Measurements from ENCODE around the gene LARGE2.

The LARGE2 gene

DNA sequence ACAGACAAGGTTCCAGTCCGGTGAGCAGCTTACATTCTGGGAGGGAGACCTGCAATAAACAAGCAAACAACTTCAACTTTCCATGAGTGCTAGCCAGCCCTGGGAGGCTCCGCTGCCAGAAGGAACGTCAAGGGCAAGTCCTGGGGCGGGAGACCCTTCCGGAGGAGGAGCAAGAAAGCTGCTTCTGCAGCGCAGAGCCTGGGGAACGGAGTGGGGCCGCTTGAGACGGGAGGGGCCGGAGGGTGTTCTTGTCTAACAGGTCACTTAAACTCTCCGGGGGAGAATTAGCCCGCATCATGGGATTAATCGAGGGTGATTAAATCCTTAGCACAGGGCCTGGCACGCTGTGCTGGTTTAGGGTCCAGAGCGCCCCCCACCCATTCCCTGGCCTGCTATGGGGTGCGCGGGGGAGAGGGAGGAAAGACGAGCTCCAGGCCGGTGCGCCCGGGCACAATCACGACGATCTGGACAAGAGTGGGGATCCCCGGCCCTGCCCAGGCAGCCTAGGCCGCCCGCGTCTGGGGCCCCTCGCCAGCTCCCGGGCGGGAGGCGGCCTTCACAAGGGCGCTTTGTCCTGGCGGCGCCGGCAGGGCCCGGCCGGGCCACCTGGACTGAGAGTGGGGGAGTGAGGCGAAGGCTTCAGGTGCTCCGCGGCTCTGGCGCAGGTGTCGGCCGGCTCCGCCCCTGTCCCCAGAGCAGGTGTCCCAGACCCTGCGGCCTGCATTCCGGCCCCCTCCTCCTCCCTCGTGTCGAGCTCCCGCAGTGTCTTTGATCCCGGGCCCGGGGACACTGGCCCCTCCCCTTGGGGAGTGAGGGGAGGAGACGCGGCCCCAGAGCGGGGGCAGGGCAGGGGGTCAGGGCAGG, 663 bp upstream of the LARGE2 start:
- Mint-ChIP-seq H3K9me3 (no peaks in the 10 kb centered on the region), H3K27ac (ENCODE audit: low read depth) (no peak overlapping the region), H3K36me3 (ENCODE audit: insufficient read depth) (peaks cover 10% of the 10 kb centered on the region), H3K4me1 (peaks cover 30% of the 10 kb centered on the region), H3K4me3 (peak overlapping the region; percentile 76), H3K27me3 (no peaks in the 10 kb centered on the region)
- DNase-seq (ENCODE audit: low spot score in 2 of 2): no peak
- no peak for ATAC-seq (replicated peaks; ENCODE audit: extremely low read depth, poor library complexity, severe bottlenecking)

DNA sequence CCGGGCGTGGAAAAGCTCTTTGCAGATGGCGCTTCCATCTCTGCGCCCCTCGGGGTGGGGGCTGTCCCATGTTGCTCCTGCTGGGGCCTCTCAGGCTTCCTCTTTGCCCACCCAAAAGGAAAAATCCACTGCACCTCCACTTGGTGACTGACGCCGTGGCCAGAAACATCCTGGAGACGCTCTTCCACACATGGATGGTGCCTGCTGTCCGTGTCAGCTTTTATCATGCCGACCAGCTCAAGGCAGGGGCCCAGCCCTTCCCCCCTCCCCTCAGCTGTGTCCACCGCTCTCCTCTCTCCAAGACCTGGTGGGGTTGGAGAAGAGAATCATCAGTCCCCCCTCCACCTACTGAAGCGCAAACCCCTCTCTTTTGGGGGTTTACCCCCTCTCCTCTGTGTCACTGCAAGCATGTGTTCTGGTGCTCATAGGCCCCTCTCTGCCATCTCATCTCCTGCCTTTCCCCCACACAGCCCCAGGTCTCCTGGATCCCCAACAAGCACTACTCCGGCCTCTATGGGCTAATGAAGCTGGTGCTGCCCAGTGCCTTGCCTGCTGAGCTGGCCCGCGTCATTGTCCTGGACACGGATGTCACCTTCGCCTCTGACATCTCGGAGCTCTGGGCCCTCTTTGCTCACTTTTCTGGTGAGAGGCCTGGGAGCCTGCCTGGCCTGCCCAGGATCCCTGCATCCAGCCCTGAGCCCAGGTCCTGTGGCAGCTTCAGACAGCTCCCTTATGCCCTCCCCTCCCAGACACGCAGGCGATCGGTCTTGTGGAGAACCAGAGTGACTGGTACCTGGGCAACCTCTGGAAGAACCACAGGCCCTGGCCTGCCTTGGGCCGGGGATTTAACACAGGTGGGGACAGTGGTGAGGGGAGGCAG, 1.8 kb downstream of the LARGE2 start:
- Mint-ChIP-seq H3K27ac (ENCODE audit: low read depth) (peak overlapping the region; percentile 26), H3K36me3 (ENCODE audit: insufficient read depth) (peaks cover 4% of the 10 kb centered on the region), H3K27me3 (no peaks in the 10 kb centered on the region), H3K9me3 (no peaks in the 10 kb centered on the region), H3K4me3 (peak overlapping the region; percentile 64), H3K4me1 (peaks cover 27% of the 10 kb centered on the region)
- ATAC-seq (replicated peaks; ENCODE audit: extremely low read depth, poor library complexity, severe bottlenecking): no peak
- no peak for DNase-seq (ENCODE audit: low spot score in 2 of 2)

DNA sequence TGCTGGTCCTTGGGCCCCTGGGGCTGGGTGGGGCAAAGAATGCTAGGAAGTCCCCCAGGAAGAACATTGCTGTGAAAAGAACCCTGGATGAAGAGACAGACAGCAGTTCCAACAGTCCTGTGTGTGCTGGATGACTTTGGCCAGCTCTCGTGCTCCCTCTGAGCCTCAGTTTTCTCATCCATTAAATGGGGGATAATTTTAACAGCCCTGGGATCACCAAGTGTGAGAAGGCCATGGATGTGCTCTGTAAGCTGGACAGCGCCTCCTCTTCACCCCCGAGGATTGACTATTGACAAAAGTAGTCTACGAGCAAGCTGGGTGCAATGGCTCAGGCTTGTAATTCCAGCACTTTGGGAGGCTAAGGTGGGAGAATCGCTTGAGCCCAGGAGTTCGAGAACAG, 2.5 kb downstream of the LARGE2 start:
- no peak for DNase-seq (ENCODE audit: low spot score in 2 of 2)
- Mint-ChIP-seq H3K27me3 (no peaks in the 10 kb centered on the region), H3K36me3 (ENCODE audit: insufficient read depth) (peaks cover 2% of the 10 kb centered on the region), H3K4me3 (no peak overlapping the region), H3K27ac (ENCODE audit: low read depth) (no peak overlapping the region), H3K9me3 (no peaks in the 10 kb centered on the region), H3K4me1 (peaks cover 27% of the 10 kb centered on the region)
- no peak for ATAC-seq (replicated peaks; ENCODE audit: extremely low read depth, poor library complexity, severe bottlenecking)

DNA sequence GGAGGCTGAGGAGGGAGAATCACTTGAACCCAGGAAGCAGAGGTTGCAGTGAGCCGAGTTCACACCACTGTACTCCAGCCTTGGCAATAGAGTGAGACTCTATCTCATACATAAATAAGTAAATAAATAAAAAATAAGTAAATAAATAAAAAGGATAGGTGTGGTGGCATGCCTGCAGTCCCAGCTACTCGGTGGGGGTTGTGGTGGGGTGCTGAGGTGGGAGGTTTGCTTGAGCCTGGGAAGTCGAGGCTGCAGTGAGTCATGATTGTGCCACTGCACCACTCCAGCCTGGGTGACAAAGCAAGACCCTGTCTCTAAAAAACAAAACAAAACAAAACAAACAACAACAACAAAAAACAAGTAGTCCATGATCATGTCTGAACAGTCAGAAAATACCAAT, 3.1 kb downstream of the LARGE2 start:
- Mint-ChIP-seq H3K9me3 (no peaks in the 10 kb centered on the region), H3K36me3 (ENCODE audit: insufficient read depth) (peaks cover 7% of the 10 kb centered on the region), H3K4me3 (no peak overlapping the region), H3K27ac (ENCODE audit: low read depth) (no peak overlapping the region), H3K27me3 (no peaks in the 10 kb centered on the region), H3K4me1 (peaks cover 28% of the 10 kb centered on the region)
- DNase-seq (ENCODE audit: low spot score in 2 of 2) (no peak), ATAC-seq (replicated peaks; ENCODE audit: extremely low read depth, poor library complexity, severe bottlenecking) (no peak)

DNA sequence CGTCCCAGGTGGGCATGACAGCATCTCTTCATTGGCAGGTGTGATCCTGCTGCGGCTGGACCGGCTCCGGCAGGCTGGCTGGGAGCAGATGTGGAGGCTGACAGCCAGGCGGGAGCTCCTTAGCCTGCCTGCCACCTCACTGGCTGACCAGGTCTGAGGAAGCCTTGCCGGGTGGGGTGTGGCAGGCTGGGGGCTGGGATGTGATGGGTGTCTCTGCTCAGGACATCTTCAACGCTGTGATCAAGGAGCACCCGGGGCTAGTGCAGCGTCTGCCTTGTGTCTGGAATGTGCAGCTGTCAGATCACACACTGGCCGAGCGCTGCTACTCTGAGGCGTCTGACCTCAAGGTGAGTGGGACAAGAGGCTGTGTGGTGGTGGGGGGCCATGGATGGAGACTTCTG, 3.5 kb downstream of the LARGE2 start:
- no peaks in the 10 kb centered on the region for H3K27me3 Mint-ChIP-seq
- DNase-seq (ENCODE audit: low spot score in 2 of 2) (no peak), ATAC-seq (replicated peaks; ENCODE audit: extremely low read depth, poor library complexity, severe bottlenecking) (no peak)
- H3K9me3 Mint-ChIP-seq: no peaks in the 10 kb centered on the region
- no peak overlapping the region for H3K4me3 Mint-ChIP-seq
- H3K27ac Mint-ChIP-seq (ENCODE audit: low read depth): no peak overlapping the region
- peaks cover 32% of the 10 kb centered on the region for H3K4me1 Mint-ChIP-seq
- peaks cover 10% of the 10 kb centered on the region for H3K36me3 Mint-ChIP-seq (ENCODE audit: insufficient read depth)

DNA sequence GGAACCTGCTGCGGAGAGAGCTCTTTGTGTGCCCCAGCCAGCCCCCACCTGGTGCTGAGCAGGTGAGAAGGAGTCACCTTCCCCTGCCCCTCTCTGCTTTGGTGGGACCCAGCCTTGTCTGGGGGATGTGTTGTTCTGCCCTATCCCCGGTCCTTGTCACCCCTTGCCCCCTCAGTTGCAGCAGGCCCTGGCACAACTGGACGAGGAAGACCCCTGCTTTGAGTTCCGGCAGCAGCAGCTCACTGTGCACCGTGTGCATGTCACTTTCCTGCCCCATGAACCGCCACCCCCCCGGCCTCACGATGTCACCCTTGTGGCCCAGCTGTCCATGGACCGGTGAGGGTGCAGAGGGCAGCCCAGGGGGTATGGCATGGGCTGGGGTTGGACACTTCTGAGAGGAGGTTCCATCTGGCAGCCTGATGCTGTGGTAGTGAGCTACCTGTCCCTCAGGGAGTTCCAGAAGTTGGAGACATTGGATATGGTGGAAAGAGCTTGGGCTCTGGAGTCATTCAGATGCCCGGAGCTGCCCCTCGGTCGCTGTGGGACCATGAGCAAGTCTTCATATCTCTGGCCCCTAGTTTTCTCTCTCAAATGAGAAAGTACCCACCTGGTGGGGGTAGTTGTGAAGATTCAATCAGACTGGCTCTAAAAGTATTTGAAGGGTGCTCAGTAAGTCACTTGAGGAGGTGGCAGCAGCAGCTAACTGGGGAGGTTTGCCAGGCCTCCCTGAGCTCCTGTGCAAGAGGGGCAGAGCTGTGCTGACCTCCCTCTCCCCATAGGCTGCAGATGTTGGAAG, 4.3 kb downstream of the LARGE2 start:
- Mint-ChIP-seq H3K4me3 (no peak overlapping the region), H3K27me3 (no peaks in the 10 kb centered on the region), H3K36me3 (ENCODE audit: insufficient read depth) (peaks cover 12% of the 10 kb centered on the region), H3K27ac (ENCODE audit: low read depth) (peak overlapping the region; percentile 83), H3K4me1 (peaks cover 40% of the 10 kb centered on the region), H3K9me3 (no peaks in the 10 kb centered on the region)
- DNase-seq (ENCODE audit: low spot score in 2 of 2) (no peak), ATAC-seq (replicated peaks; ENCODE audit: extremely low read depth, poor library complexity, severe bottlenecking) (no peak)

DNA sequence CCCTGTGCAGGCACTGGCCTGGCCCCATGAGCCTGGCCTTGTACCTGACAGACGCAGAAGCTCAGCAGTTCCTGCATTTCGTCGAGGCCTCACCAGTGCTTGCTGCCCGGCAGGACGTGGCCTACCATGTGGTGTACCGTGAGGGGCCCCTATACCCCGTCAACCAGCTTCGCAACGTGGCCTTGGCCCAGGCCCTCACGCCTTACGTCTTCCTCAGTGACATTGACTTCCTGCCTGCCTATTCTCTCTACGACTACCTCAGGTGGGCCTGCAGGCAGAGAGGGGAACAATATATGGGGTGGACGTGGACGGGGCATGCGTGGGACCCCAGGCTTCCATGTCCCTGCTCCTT, 4.9 kb downstream of the LARGE2 start:
- H3K27ac Mint-ChIP-seq (ENCODE audit: low read depth): peak overlapping the region; percentile 83
- H3K27me3 Mint-ChIP-seq: no peaks in the 10 kb centered on the region
- ATAC-seq (replicated peaks; ENCODE audit: extremely low read depth, poor library complexity, severe bottlenecking): no peak
- DNase-seq (ENCODE audit: low spot score in 2 of 2): no peak
- peaks cover 41% of the 10 kb centered on the region for H3K4me1 Mint-ChIP-seq
- no peak overlapping the region for H3K4me3 Mint-ChIP-seq
- peaks cover 18% of the 10 kb centered on the region for H3K36me3 Mint-ChIP-seq (ENCODE audit: insufficient read depth)
- H3K9me3 Mint-ChIP-seq: no peaks in the 10 kb centered on the region

DNA sequence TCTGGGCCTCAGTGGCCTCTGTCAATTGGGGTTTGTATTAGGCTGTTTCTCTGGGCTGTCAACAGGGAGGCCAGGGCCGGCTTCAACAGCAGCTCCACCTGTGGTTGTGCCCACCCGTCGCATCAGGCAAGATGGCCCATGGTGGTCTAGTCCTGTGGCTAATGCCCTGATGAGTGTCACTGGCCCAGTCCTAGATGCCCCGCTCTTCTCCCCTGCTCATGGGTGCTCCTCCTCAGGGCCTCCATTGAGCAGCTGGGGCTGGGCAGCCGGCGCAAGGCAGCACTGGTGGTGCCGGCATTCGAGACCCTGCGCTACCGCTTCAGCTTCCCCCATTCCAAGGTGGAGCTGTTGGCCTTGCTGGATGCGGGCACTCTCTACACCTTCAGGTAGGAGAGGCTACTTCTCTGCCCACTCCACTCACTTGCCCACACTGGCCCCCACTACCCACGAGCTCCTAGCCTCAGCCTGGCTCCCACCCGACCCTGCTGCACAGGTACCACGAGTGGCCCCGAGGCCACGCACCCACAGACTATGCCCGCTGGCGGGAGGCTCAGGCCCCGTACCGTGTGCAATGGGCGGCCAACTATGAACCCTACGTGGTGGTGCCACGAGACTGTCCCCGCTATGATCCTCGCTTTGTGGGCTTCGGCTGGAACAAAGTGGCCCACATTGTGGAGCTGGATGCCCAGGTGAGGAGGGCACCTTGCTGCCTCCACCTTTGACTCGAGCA, 5.4 kb downstream of the LARGE2 start:
- H3K27ac Mint-ChIP-seq (ENCODE audit: low read depth): peak overlapping the region; percentile 83
- H3K9me3 Mint-ChIP-seq: no peaks in the 10 kb centered on the region
- H3K27me3 Mint-ChIP-seq: no peaks in the 10 kb centered on the region
- no peak for DNase-seq (ENCODE audit: low spot score in 2 of 2)
- no peak overlapping the region for H3K4me3 Mint-ChIP-seq
- H3K4me1 Mint-ChIP-seq: peaks cover 41% of the 10 kb centered on the region
- peaks cover 23% of the 10 kb centered on the region for H3K36me3 Mint-ChIP-seq (ENCODE audit: insufficient read depth)
- no peak for ATAC-seq (replicated peaks; ENCODE audit: extremely low read depth, poor library complexity, severe bottlenecking)

DNA sequence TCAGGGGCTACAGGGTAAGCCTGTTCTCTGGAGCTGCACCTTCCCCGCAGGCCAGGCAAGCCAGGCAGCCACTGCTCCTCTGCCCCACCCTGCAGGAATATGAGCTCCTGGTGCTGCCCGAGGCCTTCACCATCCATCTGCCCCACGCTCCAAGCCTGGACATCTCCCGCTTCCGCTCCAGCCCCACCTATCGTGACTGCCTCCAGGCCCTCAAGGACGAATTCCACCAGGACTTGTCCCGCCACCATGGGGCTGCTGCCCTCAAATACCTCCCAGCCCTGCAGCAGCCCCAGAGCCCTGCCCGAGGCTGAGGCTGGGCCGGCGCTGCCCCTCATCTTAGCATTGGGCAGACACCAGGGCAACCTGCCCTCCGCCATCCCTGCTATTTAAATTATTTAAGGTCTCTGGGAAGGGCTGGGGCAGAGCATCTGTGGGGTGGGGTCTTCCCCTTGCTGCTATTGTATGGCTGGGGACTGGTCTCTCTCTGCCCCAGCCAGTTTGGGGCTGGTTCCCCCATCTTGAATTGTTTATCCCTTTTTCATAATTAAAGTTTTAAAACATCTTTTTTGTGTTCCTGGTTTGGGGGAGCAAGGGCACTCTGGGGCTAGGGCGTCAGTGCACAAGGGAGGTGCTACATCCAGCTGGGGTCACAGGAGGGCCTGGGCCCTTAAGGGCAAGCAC, 6.2 kb downstream of the LARGE2 start:
- H3K4me1 Mint-ChIP-seq: peaks cover 41% of the 10 kb centered on the region
- no peaks in the 10 kb centered on the region for H3K27me3 Mint-ChIP-seq
- H3K27ac Mint-ChIP-seq (ENCODE audit: low read depth): peak overlapping the region; percentile 65
- ATAC-seq (replicated peaks; ENCODE audit: extremely low read depth, poor library complexity, severe bottlenecking) (no peak), DNase-seq (ENCODE audit: low spot score in 2 of 2) (peak in 1 of 2 donors; percentile 11)
- H3K36me3 Mint-ChIP-seq (ENCODE audit: insufficient read depth): peaks cover 30% of the 10 kb centered on the region
- H3K9me3 Mint-ChIP-seq: no peaks in the 10 kb centered on the region
- H3K4me3 Mint-ChIP-seq: no peak overlapping the region

DNA sequence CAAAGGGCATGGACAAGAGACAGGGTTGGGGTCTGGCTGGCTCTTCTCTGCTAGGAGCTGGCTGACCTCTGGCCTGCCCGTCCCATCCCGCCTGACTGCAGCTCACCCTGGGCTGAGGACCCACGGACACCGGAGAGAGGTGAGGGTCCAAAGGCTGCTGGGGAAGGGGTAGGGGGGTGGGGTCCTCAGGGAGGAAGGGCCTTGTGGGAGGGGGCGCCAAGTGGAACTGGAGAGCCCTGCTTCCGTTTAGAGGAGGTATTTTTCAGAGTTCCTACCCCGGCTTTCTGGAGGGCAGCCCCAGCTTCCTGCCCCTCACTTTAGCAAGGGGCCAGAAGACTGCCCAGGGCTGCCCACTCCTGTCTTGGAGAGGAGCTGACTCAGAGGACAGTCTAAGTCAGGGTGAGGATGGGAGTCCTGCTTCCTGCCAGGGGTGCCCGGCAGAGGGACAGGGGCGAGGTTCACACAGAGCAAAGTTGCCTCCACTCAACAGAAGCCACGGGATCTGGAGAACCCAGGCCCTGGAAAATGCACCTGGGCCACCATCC, 7.1 kb downstream of the LARGE2 start:
- Mint-ChIP-seq H3K4me3 (peak overlapping the region; percentile 79), H3K36me3 (ENCODE audit: insufficient read depth) (peaks cover 32% of the 10 kb centered on the region), H3K27ac (ENCODE audit: low read depth) (peak overlapping the region; percentile 91), H3K4me1 (peaks cover 34% of the 10 kb centered on the region), H3K27me3 (no peaks in the 10 kb centered on the region), H3K9me3 (no peaks in the 10 kb centered on the region)
- DNase-seq (ENCODE audit: low spot score in 2 of 2) (peak in 1 of 2 donors; percentile 12), ATAC-seq (replicated peaks; ENCODE audit: extremely low read depth, poor library complexity, severe bottlenecking) (no peak)

DNA sequence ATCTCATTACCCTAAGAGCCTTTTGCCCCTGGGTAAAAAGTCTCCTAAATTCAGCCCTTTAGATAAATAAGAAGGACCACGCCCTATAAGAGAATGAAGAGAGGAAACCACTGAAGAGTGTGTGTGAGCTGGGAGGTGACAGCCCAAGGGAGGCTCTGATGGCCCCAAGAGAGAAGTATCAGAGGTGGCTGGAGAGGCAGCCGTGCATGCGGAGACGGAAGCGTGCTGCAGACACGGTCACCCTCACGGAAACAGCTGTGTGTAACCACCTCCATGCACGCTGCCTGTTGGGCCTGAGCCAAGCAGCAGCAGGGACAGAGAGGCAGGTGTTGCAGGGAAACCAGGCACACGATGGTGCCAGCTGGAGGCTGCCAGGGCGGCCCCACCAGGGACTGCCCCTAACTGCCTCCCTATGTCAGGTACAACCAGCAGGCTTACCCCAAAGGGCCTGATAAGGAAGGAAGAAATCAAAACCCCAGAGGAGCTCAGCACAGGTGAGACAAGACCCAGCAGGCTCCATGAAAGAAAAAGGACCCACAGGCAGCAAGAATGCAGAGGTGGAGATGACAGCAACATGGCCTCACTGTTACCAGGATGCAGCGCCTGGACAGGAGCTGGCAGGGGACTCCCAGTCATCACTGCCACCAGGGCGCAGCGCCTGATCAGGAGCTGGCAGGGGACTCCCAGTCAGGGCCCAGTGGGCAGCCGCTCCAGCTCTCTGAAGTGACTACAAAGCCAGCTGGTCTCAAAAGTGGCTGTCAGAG, 7.8 kb downstream of the LARGE2 start:
- DNase-seq (ENCODE audit: low spot score in 2 of 2) (peak; percentile 31 to 48), ATAC-seq (replicated peaks; ENCODE audit: extremely low read depth, poor library complexity, severe bottlenecking) (peak; percentile 87)
- H3K4me3 Mint-ChIP-seq: peak overlapping the region; percentile 79
- peak overlapping the region; percentile 91 for H3K27ac Mint-ChIP-seq (ENCODE audit: low read depth)
- H3K36me3 Mint-ChIP-seq (ENCODE audit: insufficient read depth): peaks cover 39% of the 10 kb centered on the region
- H3K27me3 Mint-ChIP-seq: no peaks in the 10 kb centered on the region
- peaks cover 34% of the 10 kb centered on the region for H3K4me1 Mint-ChIP-seq
- H3K9me3 Mint-ChIP-seq: no peaks in the 10 kb centered on the region
